GM18951 (cell line): Measurements from ENCODE around the gene ASPSCR1.
A peak's percentile ranks its signal among the peaks of the same experiment; 100 is the strongest.

ENCODE experiments used
- POLR2A ChIP-seq: IDR thresholded peaks from 4 replicates; pipeline ENCODE4 v1.6.1; 2011; ENCODE audit warnings: mild to moderate bottlenecking; ENCODE audit not compliant: insufficient read length, insufficient read depth; ENCODE audit errors: extremely low read depth
- in situ Hi-C: fragments of 300-500 bp; cut with MboI; formaldehyde crosslinking; loops from one replicate; pipeline ENCODE4 v1.12.0; 2022; ENCODE audit warnings: low sequenced_read_pairs, mixed read lengths, inconsistent platforms; ENCODE audit not compliant: unreplicated experiment

ASPSCR1 gene

DNA sequence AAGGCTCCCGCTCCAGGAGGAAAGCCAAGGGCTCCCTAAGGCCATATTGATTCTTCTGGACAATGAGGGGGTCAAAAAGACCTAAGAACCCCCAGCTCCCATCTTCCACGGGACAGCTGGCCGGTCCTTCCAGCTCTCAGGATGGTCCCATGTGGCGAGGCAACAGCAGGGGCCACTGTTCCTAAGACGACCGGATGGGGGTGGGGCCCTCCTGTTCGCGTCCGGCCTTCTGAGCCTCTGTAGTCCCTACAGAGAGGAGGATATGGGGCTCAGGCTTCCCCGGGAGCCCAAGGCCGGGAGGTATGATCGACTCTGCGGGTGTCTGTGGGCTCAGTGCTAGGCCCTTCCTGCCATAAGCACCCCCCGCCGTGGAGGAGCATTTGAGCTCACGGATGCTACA, 66.1 kb downstream of the ASPSCR1 start:
- in situ Hi-C loops = loop anchor here (25.0 kb wide), 1 partner anchor 119 kb away; no protein-coding TSS in a partner anchor
- TF ChIP-seq POLR2A = no peak

DNA sequence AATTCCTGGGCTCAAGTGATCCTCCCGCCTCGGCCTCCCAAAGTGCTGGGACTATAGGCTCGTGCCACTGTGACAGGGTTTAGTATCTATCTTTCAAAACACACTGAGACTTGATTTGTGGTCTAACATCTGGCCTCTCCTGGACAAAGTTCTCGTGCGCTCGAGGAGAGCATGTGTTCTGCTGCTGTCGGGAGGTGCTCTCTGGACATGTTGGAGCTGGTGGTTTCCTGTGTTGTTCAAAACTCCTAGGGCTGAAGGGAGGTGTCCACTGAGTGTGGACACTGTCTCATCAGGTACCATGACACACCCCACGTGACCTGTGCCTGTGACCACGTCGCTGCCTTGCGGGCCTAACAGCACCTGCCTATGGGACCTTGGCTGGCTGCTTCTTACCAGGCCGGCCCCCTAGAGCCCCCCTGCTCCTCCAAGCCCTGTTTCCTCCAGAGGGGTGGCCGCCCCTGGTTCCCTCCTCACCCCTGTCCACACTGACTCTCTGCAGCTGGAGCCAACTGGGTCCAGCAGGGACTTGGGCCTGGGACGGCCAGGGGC, 68.6 kb downstream of the ASPSCR1 start:
- no peak for TF ChIP-seq POLR2A

DNA sequence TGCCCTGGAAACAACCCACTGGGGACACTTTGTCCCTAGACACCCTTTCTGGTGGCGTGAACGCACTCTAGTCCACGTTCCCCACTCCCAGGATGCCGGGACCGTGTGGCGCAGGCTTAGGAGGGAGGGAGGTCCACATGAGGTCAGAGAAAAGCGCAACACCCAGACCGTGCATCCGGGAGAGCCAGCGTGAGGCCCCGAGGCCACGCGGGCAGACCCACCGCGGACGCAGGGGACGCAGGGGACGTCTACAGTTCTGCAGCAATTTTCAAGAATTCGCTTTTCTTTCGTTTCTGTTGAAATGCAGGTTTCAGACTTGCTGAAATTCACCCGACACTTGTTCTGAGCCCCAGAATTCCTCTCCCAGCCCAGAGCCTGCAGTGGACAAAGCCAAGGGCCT, 69.5 kb downstream of the ASPSCR1 start:
- in situ Hi-C loops = loop anchor here (25.0 kb wide), 1 partner anchor 115 kb away; no protein-coding TSS in a partner anchor
- no peak for TF ChIP-seq POLR2A

More for the DNA sequence above, 68.6 kb downstream of the ASPSCR1 start:
- in situ Hi-C loops = loop anchor here (25.0 kb wide), 1 partner anchor 116 kb away; no protein-coding TSS in a partner anchor

DNA sequence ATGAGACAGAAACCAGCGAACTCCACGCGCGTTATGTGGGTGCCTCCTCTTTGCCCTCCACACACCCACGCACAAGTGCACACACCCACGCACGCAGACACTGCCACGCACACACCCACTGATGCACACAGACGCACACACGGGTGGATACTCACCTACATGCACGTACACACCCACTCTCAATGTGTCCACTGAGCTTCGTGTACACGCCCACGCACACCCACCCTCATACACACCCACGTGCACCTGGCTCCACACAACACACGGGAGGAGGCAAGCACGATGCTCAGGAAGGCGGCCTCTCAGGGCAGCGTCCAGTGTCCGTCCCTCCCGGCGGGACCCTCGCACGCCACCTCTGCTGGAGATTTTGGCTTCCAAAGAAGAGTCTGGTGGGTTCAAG, 70.0 kb downstream of the ASPSCR1 start:
- no peak for TF ChIP-seq POLR2A
- in situ Hi-C loops = loop anchor here (25.0 kb wide), 1 partner anchor 115 kb away; no protein-coding TSS in a partner anchor

DNA sequence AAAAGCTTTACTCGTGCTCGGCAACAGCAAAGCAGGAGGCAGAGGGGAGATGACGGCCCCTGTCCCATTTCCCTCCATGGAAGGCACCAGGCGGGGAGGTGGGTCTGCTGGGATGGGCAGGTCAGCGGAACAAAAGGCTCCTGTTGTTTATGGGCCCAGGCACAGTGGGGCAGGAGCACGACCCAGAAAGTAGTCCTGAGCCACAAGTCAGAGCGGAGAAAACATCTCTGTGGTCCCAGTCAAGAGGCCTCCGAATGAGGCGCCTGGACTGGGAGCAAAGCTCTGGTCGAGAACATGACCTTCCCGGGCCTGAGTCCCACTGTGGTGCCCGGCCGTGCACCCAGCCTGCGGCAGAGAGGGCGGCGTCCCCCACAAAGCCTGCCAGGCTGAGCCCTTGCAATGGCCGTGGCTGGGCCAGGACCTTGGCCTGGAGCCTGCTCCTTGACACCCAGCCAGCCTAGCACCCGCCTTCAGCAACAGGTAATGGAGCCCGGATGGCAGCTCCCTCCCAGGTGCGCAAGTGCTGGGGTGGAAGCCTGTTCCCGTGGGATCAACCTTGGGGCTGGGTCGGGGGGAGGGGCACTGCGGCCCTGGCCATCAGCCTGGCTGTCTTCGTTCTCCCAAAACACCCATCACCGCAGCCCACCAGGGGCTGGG, 70.6 kb downstream of the ASPSCR1 start:
- TF ChIP-seq POLR2A = no peak
- in situ Hi-C loops = loop anchor here (25.0 kb wide), 1 partner anchor 114 kb away; no protein-coding TSS in a partner anchor

DNA sequence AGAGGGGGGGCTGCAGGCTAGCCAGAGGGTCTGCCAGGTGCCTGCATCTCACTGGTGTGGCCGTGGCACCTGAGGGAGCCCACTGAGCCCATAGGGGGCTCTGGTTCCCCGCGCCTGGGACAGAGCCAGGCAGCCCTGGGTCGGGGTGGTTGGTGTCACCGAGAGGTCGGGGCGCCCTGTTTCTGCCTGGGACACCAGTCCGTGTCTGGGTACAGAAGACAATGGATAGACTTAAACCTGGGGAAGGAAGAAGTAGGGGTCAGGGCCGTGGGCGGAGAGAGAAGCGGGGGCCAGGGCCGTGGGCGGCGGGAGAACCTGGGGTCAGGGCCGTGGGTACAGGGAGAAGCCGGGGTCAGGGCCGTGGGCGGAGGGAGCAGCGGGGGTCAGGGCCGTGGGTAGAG, 71.1 kb downstream of the ASPSCR1 start:
- TF ChIP-seq POLR2A = no peak
- in situ Hi-C loops = loop anchor here (25.0 kb wide), 1 partner anchor 114 kb away; no protein-coding TSS in a partner anchor

DNA sequence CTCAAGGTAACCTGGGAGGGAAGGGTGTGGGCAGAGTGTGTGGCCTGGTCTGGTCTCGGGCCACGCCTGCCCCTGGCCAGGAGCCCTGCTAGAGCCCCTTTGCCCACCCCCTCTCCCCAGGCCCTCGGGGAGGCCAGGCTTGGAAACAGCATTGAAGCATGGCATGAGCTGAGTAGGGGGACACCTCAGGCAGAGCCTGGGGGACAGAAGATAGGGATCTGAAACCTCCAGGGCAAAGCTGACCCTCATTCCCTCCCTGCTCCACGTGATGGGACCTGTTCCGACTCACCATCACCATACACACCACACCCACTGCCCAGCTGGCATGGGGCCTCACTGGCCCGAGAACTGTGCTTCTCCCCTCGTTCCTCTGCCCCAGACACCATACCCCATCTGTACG, 71.7 kb downstream of the ASPSCR1 start:
- in situ Hi-C loops = loop anchor here (25.0 kb wide), 1 partner anchor 113 kb away; no protein-coding TSS in a partner anchor
- TF ChIP-seq POLR2A = no peak

DNA sequence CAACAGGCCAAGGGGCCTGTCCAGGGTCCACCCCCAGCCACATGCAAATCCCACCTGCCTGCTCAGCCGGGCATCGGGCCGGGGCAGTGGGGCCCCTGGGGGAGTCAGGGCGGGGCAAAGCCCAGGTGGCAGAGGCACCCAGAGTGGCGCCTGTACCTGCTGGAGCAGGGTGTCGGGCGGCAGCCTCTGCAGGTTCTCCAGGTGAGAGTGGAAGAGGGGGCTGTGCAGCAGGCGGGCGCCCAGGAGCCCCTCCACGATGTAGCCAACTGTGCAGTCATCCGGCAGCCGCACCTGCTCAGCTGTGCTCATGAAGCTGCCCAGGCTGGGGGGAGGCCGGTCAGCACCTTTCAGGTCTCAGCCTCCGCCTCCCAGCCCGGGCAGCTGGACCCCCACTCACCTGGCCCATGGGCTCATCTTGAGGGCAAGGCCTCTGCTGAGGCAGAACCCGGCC, 72.1 kb downstream of the ASPSCR1 start:
- TF ChIP-seq POLR2A = no peak
- in situ Hi-C loops = loop anchor here (25.0 kb wide), 1 partner anchor 113 kb away; no protein-coding TSS in a partner anchor

DNA sequence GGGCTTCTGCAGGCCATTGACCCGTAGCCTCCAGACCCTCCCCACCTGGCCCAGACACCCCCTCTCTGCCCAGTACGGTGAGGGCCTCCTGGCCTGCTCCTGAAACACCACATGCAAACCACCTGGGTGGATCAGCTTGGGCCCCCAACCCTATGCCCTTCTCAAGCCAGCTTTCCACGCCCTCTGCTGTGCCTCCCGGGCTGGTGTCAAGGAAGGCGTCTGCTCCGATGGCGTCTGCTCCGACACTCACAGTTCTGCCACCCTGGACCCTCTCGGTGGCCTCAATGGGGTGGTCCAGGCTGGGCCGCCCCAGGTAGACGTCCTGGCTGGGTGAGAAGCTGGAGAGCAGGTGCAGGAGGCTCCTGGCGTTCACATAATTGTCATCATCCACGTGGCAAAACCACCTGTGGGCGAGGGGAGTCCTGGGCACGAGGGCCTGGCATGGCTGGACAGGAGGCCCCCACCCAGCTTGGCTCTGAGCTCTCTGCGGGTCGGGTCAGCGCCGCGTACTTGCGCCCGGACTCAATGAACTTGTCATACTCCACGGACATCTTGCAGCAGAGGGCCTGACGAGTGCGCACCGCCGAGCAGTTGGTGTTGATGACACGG, 72.8 kb downstream of the ASPSCR1 start:
- TF ChIP-seq POLR2A = no peak
- in situ Hi-C loops = no loop called here

DNA sequence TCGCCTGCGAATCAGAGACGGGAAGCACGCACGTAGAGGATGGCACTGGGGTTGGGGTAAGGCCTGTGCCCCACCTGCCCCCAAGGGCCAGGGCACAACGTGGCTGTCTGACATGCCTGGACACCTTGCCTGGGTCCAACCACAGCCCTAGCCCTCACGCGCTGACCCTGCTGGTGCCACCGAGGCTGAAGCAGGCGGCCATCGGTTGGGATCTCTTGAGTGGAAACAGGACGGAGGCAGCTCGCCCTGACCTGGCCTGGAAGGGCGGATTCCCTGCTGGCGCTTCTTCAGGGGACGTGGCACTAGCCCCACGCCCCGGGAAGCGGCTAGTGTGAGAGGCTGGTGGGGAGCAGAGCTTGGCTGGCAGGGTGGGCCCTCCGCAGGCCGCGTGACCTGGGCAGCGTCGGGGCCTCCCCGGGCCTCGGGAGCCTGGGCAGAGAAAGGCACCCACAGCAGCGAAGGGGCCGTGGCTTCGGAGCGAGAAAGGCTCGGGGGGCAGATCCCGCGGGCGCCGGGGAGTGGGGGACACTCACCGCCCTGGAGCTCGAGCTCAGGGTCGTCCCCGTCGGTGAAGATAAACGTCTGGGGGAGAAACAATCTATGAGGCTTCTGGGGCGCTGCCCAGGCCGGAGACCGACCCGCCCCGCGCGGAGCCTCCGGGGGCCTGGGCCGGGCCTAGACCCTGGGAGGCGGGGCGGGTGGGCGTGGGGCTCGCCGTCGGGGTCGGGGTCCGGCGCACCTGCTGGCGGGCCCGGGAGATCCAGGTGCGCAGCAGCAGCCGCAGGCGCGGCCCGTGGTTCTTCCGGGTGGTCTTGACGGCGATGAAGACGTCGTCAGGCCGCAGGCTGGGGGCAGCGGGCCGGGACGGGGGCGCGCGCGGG, 73.6 kb downstream of the ASPSCR1 start:
- in situ Hi-C loops = no loop called here
- TF ChIP-seq POLR2A = no peak

DNA sequence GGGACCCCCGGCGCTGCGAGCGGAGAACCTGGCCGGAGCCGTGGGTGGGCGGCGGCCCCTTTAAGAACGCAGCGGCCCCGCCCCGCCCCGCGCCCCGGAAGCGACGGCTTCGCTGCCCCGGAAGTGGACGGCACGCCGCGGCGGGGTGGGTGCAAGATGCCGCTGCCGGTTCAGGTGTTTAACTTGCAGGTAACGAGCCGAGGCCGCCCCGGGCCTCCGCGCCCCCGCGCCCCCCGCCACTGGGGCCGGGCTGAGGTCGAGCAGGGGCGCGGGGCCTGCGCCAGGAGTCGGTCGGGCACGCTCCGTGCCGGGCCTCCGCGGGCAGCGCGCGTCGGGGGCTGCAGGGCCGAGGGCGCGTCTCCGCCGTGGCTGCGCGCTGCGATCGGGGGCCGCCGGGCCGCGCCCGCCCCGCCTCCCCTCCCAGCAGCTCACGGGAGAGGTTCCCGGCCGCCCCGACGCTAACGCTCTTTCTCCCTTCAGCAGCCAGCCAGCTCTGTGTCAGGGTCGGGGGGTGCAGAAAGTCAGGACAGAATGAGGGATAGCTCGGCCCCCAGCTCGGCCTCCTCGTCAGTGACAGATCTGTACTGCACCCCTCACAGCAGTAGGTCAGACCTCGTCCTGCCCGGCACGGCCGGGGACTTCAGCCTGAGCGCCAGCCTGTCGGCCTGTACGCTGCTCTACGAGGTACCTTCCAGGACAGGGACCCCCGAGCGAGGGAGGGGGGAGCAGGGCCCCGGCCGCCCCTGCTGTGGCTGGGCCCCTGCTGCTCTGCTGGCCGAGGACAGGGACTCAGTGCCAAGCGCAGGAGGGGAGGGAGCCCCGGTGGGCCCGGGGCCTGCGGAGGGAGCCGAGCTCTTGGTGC, 74.6 kb downstream of the ASPSCR1 start, which contains the start of the genes GPS1 and RFNG:
Gene GPS1, plus strand, starts transcription at position 123 of the 862 bp plus-strand sequence. Its CDS starts 34 bp downstream, at position 157.
Gene RFNG, minus strand, starts transcription at position 36 of the 862 bp plus-strand sequence. CDS start 45 bp downstream, outside the sequence.
- peak; percentile 69 for TF ChIP-seq POLR2A
- in situ Hi-C loops = no loop called here
